Smooth muscle cell (in vitro differentiated cells): ENCODE data around the gene LRRC2. TPM values are rescaled to one million over a fixed set of nuclear protein-coding genes. Genes with fewer than 3 reads are reported as not detected.
"Not testable (repeated sequence)": the region's sequence is repeated elsewhere in the genome, so short reads cannot be mapped to it uniquely, and the experiment has no call there.

ENCODE experiments used
- DNase-seq: peaks from one replicate; lab custom pipeline; 2025; ENCODE audit not compliant: unreplicated experiment; lab: John Stamatoyannopoulos, UW
- H2AFZ ChIP-seq: fragments of 200-600 bp; sonication (generic); 2 replicates; pipeline ENCODE4 v1.6.0; 2016; ENCODE audit warnings: antibody characterized with exemption, low read depth, mild to moderate bottlenecking
- H3F3A ChIP-seq: fragments of 200-600 bp; sonication (generic); 2 replicates; pipeline ENCODE4 v1.6.0; 2017; ENCODE audit warnings: antibody characterized with exemption, low read depth
- H3K27ac ChIP-seq: fragments of 200-600 bp; sonication (generic); 2 replicates; pipeline ENCODE4 v1.5.1; 2016; ENCODE audit warnings: low read depth, mild to moderate bottlenecking
- H3K27me3 ChIP-seq: fragments of 200-600 bp; sonication (generic); 2 replicates; pipeline ENCODE4 v1.6.1; 2016; ENCODE audit warnings: low read depth, mild to moderate bottlenecking
- H3K36me3 ChIP-seq: fragments of 200-600 bp; sonication (generic); 2 replicates; pipeline ENCODE4 v1.5.1; 2016; ENCODE audit warnings: low read depth
- H3K4me1 ChIP-seq: fragments of 200-600 bp; sonication (generic); 2 replicates; pipeline ENCODE4 v1.5.1; 2016; ENCODE audit warnings: low read depth
- H3K4me2 ChIP-seq: fragments of 200-600 bp; sonication (generic); 2 replicates; pipeline ENCODE4 v1.6.0; 2016; ENCODE audit warnings: mild to moderate bottlenecking
- H3K4me3 ChIP-seq: fragments of 200-600 bp; sonication (generic); 2 replicates; pipeline ENCODE4 v1.5.1; 2016; ENCODE audit warnings: mild to moderate bottlenecking
- H3K79me2 ChIP-seq: fragments of 200-600 bp; sonication (generic); 2 replicates; pipeline ENCODE4 v1.6.0; 2016; ENCODE audit warnings: low read depth, mild to moderate bottlenecking
- H3K9ac ChIP-seq: fragments of 200-600 bp; sonication (generic); 2 replicates; pipeline ENCODE4 v1.6.0; 2016; ENCODE audit warnings: low read depth
- H3K9me3 ChIP-seq: fragments of 200-600 bp; sonication (generic); replicated peaks from 2 replicates; pipeline ENCODE4 v1.5.1; 2016; ENCODE audit warnings: low read depth
- H4K20me1 ChIP-seq: fragments of 200-600 bp; sonication (generic); 2 replicates; pipeline ENCODE4 v1.6.0; 2016; ENCODE audit warnings: low read depth
- WGBS: methylation state at CpG from one replicate; pipeline ENCODE4 v1.1.7; 2016; ENCODE audit warnings: low lambda C conversion rate; 5-methylcytosine and 5-hydroxymethylcytosine counted together
- polyA plus RNA-seq: library from polyadenylated mRNA; unstranded; fragments of >200 nt; fragmentation: Nextera tagmentation; extraction: Ambion mirVana; gene quantifications from 2 replicates; pipeline ENCODE4 v1.2.1, GENCODE V29; 2016
- total RNA-seq: library from RNA; depleted of rRNA; stranded (reverse); fragments of >200 nt; gene quantifications from 2 replicates; pipeline ENCODE4 v1.2.3, GENCODE V29; 2014
- TF ChIP-seq, protein P1 (sequence below): fragments of 200-600 bp; sonication (generic); IDR thresholded peaks from 2 replicates; pipeline ENCODE4 v1.5.1; 2017; ENCODE audit warnings: borderline replicate concordance, mild to moderate bottlenecking, antibody characterized with exemption; ENCODE audit not compliant: insufficient read depth, poor library complexity, severe bottlenecking

LRRC2 gene
- total and polyA plus RNA-seq, 2 experiments from 2014 or later = 2.0 to 2.7 TPM

DNA sequence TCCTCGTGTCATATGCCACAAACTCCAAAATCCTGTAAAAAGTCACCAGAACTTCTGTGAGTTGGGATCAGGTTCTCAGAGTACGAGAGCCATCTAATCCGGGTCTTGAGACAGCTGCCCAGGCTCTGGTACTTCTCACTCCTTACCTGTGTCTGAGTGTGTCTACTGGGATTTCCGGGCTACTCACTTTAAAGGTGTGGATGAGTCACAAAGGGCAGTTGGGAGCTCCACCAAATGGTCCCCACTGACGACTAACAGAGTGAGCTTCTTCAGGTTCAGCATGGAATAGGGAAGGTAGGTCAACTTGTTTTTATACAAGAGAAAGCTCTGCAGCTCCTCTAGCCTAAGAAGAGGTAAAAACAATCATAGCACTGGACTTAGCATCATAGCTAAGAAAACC lies 38.9 kb downstream of the LRRC2 start:
- TF ChIP-seq, protein P1, sequence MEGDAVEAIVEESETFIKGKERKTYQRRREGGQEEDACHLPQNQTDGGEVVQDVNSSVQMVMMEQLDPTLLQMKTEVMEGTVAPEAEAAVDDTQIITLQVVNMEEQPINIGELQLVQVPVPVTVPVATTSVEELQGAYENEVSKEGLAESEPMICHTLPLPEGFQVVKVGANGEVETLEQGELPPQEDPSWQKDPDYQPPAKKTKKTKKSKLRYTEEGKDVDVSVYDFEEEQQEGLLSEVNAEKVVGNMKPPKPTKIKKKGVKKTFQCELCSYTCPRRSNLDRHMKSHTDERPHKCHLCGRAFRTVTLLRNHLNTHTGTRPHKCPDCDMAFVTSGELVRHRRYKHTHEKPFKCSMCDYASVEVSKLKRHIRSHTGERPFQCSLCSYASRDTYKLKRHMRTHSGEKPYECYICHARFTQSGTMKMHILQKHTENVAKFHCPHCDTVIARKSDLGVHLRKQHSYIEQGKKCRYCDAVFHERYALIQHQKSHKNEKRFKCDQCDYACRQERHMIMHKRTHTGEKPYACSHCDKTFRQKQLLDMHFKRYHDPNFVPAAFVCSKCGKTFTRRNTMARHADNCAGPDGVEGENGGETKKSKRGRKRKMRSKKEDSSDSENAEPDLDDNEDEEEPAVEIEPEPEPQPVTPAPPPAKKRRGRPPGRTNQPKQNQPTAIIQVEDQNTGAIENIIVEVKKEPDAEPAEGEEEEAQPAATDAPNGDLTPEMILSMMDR = no peak
- Histone ChIP-seq H3K36me3 (no peaks in the 10 kb centered on the region), H3K4me2 (no peak overlapping the region), H3K9ac (no peak overlapping the region), H3K27me3 (no peaks in the 10 kb centered on the region), H2AFZ (no peak overlapping the region), H4K20me1 (no peaks in the 10 kb centered on the region), H3K4me1 (no peaks in the 10 kb centered on the region), H3K4me3 (no peak overlapping the region), H3K9me3 (no peaks in the 10 kb centered on the region), H3K79me2 (no peaks in the 10 kb centered on the region), H3F3A (no peaks in the 10 kb centered on the region), H3K27ac (no peak overlapping the region)
- no peak for DNase-seq
- WGBS = 75% methylated on average over 5 of the region's 5 CpGs

DNA sequence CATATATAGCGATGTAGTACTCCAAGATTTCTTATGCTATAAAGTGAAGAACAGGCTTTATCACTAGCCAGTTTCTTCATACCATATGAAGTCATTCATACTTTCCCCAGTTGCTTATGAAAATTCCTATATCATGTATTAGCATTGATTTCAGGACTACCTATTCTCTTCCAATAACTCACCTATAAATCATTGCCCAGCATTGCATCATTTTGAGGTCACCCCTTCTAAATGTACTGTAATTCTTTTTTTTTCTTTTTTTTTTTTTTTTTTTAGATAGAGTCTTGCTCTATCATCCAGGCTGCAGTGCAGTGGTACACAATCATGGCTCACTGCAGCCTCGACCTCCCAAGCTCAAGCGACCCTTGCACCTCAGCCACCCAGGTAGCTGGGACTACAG lies 41.3 kb downstream of the LRRC2 start:
- Histone ChIP-seq H3K9ac (no peak overlapping the region), H3K4me3 (no peak overlapping the region), H2AFZ (no peak overlapping the region), H3K27ac (no peak overlapping the region), H4K20me1 (no peaks in the 10 kb centered on the region), H3K36me3 (no peaks in the 10 kb centered on the region), H3K27me3 (no peaks in the 10 kb centered on the region), H3F3A (no peaks in the 10 kb centered on the region), H3K9me3 (no peaks in the 10 kb centered on the region), H3K4me1 (no peaks in the 10 kb centered on the region), H3K4me2 (no peak overlapping the region), H3K79me2 (no peaks in the 10 kb centered on the region)
- TF ChIP-seq, protein P1 = no peak
- DNase-seq = no peak
- WGBS = 84% methylated on average over 3 of the region's 3 CpGs

DNA sequence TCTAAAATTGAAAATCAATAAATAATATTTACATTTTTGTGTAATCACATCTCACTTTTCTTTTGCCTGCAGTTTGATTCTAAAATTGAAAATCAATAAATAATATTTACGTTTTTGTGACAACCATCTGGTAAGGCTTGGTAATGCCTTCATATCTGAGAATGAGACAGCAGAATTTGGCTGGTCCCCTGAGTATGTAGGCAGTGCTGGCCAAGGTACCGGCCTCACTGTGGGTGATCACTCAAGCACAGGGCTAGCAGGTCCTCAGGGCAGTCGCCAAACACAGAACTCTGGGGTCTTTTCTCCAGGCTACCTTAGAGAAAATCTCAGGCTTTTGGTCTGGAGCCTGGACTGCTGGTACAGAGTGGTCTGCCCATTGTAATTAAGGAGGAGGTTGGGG lies 42.1 kb downstream of the LRRC2 start:
- no peaks in the 10 kb centered on the region for H3K9me3 ChIP-seq
- 87% methylated on average over 3 of the region's 3 CpGs for WGBS
- no peak overlapping the region for H2AFZ ChIP-seq
- H3K9ac ChIP-seq = no peak overlapping the region
- no peaks in the 10 kb centered on the region for H3K79me2 ChIP-seq
- DNase-seq = no peak
- no peak overlapping the region for H3K4me2 ChIP-seq
- H3K27me3 ChIP-seq = no peaks in the 10 kb centered on the region
- H4K20me1 ChIP-seq = no peaks in the 10 kb centered on the region
- H3K4me3 ChIP-seq = no peak overlapping the region
- TF ChIP-seq, protein P1 = no peak
- no peaks in the 10 kb centered on the region for H3K4me1 ChIP-seq
- no peak overlapping the region for H3K27ac ChIP-seq
- no peaks in the 10 kb centered on the region for H3K36me3 ChIP-seq
- H3F3A ChIP-seq = no peaks in the 10 kb centered on the region

DNA sequence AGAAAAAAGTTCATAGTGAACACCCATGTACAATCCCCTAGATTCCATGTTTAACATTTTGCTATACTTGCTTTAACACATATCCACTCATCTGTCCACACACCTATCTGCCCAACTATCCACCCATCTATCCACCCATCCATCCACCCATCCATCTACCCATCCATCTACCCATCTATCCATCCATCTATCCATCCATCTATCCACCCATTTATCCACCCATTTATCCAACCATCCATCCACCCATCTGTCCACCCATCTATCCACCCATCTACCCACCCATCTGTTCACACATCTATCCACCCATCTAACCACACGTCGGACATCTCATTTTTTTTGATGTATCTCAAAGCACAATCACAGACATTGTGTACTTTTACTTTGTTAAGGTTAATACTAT lies 42.5 kb downstream of the LRRC2 start:
- Histone ChIP-seq H3K36me3 (no peaks in the 10 kb centered on the region), H3K4me2 (no peak overlapping the region), H4K20me1 (no peaks in the 10 kb centered on the region), H3K79me2 (no peaks in the 10 kb centered on the region), H3K27ac (no peak overlapping the region), H3K4me3 (no peak overlapping the region), H3F3A (no peaks in the 10 kb centered on the region), H3K4me1 (no peaks in the 10 kb centered on the region), H3K9me3 (no peaks in the 10 kb centered on the region), H3K9ac (no peak overlapping the region), H3K27me3 (no peaks in the 10 kb centered on the region), H2AFZ (no peak overlapping the region)
- WGBS = 93% methylated on average over 2 of the region's 2 CpGs
- DNase-seq = no peak
- TF ChIP-seq, protein P1 = no peak

DNA sequence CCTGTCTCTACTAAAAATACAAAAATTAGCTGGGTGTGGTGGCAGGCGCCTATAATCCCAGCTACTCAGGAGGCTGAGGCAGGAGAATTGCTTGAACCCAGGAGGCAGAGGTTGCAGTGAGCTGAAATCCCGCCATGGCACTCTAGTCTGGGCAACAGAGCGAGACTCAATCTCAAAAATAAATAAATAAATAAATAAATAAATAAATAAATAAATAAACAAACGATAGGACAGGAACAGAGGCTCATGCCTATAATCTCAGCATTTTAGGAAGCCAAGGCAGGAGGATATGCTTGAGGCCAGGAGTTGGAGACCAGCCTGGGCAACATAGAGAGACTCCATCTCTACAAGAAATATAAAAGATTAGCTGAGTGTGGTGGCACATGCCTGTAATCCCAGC lies 43.9 kb downstream of the LRRC2 start:
- H3F3A ChIP-seq, H2AFZ ChIP-seq, H3K79me2 ChIP-seq, H3K9me3 ChIP-seq, H3K4me3 ChIP-seq, H3K9ac ChIP-seq, H3K27me3 ChIP-seq, H3K36me3 ChIP-seq, DNase-seq, H4K20me1 ChIP-seq, H3K4me1 ChIP-seq, H3K4me2 ChIP-seq, H3K27ac ChIP-seq: not testable (repeated sequence)
- WGBS = 93% methylated on average over 4 of the region's 4 CpGs
